ENCODE results near the gene PHF5A.

DNA sequence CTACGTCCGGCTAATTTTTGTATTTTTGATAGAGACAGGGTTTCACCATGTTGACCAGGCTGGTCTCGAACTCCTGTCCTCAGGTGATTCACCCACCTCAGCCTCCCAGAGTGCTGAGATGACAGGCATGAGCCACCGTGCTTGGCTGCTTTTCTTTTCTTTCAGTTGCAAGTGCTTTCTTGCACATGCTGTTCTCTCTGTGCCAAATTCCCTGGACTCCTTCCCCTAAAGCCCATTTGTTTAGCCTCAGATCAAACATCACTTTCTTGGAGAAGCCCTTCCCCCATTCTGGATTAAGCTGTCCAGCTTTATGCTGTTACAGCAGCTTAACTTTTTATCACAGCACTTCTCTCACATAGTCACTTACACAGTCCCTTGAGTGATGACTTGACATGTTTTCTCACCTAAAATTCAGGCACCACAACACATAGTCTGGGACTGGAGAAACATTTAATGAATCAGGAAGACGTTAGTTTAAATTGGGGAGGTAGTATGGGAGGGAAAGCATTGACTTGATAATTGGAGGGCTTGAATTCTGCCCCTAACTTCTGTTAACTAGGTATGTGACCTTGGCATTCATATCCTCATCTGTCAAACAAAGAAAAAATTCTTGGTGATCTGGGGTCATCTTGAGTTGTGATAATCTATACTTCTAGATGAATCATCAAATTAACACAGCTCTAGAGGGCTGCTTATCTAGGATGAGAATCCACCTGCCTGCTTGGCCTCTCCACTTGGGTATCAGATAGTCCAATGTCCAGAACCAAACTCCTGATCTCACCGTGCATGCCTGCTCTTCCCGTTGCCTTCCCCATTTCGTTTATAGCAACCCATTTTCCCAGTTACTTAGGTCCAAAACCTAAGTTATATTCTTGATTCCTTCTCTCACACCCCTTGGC, 18.8 kb upstream of the PHF5A start:
- no peak for TF ChIP-seq CTCF (IDR thresholded peaks at IDR 0.05)
- no peak for TF ChIP-seq POLR2A (IDR thresholded peaks at IDR 0.05)
